Fibroblast of gingiva (primary cell): Measurements from ENCODE around the gene FABP6.
"Not testable (repeated sequence)": the region's sequence is repeated elsewhere in the genome, so short reads cannot be mapped to it uniquely, and the experiment has no call there.

Source experiments
- DNase-seq: peaks from one replicate; pipeline ENCODE4 v3.0.0-alpha.2; 2011; ENCODE audit warnings: low read depth

FABP6 gene, protein sequence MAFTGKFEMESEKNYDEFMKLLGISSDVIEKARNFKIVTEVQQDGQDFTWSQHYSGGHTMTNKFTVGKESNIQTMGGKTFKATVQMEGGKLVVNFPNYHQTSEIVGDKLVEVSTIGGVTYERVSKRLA

DNA sequence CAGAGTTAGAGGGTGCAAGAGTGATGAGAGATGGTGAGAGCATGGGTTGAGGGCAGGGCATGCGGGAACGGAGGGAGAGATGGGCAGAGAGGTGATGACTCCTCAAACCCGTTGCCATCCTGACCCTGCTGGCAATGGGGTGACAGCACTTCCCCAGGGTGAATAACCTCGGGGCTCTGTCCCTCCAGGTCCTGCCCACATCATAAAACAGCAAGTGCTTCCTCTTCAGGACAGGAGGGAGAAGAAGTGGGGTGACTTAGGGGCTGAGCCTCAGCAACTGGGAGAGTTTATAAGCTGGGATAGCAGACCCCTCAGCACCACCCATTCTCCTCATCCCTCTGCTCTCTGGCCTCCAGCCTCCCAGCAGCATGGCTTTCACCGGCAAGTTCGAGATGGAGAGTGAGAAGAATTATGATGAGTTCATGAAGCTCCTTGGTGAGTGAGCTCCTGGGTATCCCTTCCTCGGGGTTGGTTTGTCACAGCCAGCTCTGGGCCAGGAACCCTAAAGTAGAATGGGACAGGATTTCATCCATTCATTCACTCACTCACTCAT lies at the start of gene FABP6:
FABP6 (plus strand) TSS at position 317 of the 553 bp plus-strand sequence; CDS start at position 369, 52 bp downstream.
- DNase-seq, result no peak

DNA sequence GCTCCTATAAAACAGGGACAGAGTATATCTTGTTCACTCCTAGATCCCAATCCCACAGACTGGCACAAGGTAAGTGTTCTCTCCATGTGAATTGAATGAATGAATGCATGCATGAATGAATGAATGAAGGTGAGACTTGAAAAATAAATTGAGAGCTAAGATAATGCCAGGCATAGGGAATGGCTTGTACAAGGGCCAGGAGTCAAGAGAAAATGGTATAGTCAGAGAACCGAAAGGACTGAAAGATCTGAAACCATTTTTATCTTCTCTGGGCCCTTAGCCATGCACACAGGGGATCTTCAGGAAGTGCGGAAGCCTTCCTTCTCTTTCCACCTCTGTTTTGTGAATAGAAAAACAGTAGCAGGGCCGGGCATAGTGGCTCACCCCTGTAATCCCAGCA lies 48.4 kb upstream of the FABP6 start:
- DNase-seq, result no peak

DNA sequence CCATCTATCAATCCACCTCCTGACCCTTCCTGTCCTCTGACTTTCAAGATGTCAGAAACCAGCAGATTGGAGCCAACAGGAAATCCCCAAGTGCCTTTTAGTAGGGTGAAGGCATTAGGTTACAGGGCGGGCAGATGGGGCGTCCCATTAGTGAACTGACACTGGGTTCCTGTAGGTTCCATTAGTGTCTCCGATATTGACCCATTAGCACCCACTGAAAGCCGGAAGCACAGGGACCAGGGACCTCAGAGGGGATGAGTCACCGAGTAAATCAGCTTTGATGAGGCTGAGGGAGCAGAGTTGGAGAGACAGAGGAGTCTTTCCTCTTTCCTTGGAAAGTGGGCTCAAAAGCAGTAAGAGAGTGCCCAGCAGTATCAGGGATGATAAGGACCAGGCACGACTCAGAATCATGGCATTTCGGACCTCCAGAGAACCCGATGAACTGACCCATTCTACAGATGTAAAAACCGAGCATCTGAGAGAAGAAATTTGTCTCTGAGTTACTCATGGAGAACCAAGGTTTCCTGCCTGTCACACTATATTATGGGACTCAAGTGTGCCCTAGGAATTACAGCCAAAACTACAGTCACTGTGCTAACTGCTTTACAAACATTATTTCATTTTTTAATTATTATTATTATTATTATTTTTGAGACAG lies 47.2 kb upstream of the FABP6 start:
- no peak for DNase-seq

DNA sequence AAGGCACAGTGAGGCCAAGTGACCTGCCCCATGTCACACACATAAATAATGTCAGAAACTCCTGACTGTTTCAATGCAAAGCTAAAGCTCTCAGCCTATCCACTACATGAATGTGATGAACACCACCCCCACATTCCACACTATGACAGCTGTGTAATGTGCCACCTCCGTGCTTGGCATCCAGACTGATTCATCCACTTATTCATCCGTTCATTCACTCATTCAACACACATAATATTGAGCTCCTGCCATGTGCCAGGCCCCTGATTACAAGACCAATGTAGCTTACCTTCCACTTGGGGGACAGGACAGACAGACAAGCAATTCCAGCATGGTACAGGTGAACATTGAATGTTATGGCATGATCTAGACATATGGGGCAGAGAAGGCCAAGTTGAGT lies 46.2 kb upstream of the FABP6 start:
- no peak for DNase-seq

DNA sequence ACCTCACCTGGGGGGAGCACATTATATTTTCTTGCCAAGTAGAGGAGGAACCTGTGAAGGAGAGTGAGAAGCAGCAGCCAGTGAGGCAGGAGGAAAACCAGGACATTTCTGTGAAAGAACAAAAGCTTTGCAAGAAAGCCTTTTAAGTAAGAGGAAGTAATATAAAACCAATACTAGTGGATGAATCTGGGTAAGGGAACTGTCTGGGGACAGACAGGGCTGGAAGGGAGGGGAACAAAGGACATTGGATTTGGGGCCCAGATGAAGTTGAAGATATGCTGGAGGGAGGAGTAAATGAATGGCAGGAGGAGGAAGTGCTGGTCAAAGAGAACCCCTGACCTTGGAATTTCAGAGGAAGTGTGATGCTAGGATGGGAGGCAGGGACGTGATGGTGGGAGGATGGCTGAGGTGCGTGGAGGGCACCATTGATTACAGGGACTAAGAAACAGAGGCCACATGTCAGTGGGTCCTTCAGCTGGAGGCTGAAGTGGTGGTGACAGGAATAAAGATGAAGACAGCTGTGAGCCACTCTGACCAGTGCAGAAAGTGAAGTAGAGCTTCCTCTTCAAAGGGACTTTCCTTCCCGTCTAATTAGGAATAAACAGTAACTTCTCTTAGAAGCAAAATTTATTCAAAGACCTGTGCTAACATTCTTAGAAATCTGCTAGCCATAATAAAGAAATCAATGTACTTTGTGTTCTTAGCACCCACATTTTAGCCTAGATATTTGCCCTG lies 43.5 kb upstream of the FABP6 start:
- DNase-seq, result no peak

DNA sequence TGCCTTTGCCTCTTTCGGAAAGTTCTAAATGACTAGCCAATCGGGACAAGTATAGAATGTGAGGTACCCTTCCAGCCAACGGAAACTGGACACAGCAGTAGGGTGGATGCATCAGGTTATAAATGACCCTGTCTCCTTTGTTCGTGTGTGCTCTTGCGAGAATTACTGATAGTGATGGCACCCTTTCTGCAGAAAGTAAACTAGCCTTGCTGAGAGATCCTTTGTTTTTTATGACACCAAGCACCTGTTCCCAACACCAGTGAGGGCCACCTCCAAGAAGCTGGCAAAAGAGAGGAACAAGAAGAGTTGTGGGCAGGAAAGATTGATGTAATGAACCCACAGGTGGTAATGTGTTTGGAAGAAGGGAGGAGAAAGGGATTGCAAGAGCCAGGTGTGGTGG lies 42.8 kb upstream of the FABP6 start:
- no peak for DNase-seq

DNA sequence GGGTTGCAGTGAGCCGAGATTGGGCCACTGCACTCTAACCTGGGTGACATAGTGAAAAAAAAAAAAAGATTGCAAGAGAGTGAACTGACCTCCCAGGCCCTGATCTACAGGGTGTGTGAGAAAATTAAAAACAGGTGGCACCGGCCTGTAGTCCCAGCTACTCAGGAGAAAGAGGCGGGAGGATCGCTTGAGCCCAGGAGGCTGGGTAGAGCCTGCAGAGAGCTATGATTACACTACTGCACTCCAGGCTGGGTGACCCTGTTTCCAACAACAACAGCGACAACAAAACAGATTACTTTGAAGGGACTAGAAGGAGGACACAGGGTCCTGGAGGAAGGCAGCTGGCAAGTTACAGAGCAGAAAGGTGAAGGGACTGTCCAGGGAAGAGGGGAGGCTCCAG lies 42.2 kb upstream of the FABP6 start:
- peak; percentile 24 for DNase-seq

DNA sequence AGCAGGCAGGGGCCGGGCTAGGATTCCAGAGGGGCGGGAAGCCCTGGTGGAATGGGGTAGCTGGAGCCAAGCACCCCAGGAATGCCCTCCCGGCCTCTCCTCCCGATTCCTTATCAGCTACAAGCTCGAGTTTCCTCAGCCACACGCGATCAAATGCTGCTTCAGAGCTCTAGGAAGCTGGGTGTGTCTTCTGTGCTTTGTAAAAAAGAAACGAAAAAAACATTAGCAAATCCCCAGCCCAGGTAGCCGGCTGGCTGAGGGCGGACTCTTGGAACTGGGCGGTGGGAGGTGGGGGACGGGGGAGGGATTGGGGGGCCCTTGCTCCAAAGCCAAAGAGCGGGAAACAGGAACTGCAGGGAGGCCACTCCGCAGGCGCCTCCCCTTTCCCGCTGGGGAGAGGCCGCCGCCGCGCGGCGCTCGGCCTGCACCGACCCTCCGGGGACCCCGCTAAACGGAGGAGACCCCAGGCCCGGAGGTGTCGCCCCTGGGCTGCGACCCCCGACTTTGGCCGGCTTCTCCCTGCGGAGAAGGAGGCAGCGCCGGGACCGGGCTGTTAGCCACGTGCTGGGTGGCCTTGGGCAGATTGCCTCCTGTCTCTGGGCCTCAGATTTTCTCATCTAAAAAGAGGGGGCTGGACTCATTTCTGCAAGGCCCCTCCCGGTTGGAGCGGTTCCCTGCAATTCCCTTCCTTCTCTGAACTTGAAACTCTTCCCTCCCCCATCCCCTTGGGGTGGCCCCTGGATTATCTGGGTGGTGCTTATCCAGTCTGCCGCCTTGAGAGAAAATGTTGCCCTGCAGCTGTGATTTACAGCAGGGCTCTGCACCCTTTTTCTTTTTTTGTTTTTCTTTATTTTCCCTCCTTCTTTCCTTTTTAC lies 40.9 kb upstream of the FABP6 start:
- DNase-seq, result peak; percentile 79

DNA sequence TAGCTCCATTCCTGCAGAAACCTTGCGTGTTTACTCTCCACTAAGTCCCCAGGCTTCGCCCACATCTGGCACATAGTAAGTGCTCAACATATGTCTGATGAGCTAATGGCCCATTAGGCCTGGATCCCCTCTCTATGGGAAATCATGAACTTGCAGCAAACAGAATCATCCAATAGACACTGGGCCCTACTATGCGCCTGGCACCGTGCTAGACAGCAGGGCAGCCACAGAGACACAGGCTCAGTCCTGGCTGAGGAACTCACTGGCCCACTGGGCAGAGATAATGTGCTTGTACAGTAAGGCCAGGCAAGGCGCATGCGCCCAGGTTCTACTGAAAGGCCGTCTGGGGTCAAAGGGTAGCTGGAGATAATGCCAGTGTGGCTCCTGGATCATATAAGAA lies 36.9 kb upstream of the FABP6 start:
- no peak for DNase-seq

DNA sequence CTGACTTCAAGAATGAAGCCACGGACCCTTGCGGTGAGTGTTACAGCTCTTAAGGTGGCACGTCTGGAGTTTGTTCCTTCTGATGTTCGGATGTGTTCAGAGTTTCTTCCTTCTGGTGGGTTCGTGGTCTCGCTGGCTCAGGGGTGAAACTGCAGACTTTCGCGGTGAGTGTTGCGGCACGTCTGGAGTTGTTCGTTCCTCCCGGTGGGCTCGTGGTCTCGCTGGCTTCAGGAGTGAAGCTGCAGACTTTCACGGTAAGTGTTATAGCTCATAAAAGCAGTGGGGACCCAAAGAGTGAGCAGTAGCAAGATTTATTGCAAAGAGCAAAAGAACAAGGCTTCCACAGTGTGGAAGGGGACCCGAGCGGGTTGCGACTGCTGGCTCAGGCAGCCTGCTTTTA lies 36.2 kb upstream of the FABP6 start:
- not testable (repeated sequence) for DNase-seq

DNA sequence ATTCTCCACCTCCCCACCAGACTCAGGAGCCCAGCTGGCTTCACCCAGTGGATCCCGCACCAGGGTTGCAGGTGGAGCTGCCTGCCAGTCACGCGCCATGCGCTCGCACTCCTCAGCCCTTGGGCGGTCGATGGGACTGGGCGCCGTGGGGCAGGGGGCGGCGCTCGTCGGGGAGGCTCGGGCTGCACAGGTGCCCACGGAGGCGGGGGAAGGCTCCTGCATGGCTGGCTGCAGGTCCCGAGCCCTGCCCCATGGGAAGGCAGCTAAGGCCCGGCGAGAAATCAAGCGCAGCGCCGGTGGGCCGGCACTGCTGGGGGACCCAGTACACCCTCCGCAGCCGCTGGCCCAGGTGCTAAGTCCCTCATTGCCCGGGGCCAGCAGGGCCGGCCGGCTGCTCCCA lies 35.5 kb upstream of the FABP6 start:
- DNase-seq, result not testable (repeated sequence)

DNA sequence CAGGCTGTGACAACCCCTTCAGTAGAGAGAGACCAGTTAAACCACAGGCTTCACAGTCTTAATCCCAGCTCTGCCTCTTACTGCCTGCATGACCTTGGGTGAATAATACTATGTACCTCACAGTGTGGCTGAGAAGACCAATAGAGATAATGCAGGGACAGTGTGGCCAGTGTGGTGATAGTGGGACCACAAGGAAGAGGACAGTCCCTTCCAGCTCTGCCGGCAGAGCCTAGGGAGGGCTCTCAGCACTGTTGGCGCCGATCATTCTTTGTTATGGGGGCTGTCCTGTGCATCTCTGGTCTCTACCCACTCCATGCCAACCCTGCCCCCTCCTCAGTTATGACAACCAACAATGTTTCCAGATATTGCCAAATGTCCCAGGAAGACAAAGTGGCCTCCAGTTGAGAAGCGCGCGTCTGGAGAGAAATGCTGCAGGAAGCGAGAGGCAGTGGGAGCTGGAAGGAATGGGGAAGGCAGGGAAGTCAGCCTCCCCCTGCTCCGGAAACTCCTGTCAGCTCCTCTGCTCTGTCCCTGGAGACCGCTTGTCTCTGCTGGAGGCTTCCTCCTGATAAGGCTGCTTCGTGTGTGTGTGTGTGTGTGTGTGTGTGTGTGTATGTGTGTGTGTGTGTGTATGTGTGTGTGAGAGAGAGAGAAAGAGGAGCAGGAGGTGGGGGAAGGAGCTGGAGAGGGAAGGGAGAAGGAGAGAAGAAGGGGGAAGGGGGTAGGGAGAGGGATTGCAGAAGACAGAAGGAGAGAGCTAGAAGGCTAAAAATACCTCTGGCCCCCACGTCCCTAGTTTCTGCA lies 31.8 kb upstream of the FABP6 start:
- no peak for DNase-seq

DNA sequence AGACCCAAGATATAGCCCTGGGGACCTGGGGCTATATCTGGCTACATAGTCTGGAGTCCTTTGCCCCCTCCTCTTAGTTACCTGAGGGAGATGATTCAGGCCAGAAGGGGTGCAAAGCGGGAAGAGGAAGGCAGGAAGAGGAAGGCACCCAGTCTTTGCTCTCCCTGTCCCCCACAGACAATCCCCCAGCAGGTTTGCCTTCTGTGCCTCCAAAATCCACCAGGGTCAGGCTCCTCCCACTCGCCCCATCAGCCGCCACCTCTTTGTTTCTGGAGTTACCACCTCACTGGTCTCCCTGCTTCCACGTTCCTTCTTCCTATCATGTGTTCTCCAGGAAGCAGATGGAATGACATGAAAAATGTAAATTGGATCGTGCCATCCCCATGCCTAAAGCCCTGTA lies 31.2 kb upstream of the FABP6 start:
- no peak for DNase-seq

DNA sequence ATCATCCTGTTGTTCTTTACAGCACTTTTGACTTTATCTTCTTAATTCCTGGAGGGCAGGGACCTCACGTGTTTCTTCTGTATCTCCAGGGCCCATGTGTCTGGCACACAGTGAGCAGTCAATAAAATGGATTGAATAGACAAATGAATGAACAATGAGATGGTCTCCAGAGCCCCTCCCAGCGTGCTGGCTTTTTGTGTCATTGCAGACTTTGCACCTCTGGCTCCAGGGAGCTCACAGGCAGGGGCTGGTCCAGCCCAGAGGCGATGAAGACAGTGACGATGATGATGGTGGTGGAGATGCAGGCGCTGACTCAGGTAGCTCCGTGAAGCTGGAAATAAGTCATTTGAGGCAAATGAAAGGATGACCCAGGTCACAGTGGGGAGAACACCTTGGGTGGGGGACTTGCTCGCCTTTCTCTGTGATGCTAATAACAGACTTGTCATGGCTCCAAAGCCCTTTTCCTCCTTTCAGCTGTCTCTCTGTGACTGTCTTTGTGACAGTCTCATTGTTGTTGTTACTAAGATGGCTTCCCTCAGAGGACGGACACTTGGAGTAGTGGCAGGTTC lies 30.4 kb upstream of the FABP6 start:
- DNase-seq, result no peak

DNA sequence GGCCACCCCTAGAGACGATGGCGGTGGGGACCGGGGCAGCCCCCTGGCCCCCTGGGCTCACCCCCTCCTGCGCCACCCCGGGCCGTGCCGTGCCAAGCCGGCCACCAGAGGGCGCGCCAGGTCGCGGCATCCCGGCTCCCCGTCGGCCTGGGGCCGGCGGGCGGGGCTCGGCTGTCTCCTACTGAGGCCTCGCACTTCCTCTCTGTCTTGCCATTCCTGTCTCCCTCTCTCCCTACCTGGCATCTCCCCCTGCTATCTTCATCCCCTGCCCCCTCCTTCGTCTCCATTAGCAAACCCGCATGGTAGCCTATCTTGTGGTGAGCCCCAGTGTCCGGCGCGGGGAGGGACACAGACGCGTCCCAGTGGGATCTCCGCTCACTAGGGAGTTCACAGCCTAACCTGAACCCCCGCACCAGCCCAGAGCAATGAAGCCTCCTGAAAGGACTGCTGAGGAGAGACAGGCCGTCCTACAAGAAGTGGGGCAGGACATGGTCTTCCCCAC lies 29.8 kb upstream of the FABP6 start:
- peak; percentile 30 for DNase-seq

DNA sequence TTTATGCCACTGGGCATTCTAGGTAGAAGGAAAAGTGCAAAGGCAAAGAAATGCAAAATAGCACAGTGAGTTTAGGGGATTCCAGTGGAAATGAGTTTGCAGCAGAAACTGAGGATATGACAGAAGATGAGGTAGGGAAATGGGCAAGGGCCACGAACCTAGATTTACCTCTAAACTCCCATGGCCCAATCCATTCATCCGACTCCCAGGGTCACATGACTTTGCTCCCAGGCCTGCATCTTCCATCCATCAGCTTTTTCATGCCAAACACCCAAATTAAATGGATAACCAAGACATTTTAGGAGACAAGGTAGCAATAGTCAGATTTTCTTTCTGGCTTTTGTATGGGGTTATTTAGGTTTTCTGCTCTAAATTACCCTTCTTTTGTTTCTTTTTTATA lies 22.2 kb upstream of the FABP6 start:
- no peak for DNase-seq

DNA sequence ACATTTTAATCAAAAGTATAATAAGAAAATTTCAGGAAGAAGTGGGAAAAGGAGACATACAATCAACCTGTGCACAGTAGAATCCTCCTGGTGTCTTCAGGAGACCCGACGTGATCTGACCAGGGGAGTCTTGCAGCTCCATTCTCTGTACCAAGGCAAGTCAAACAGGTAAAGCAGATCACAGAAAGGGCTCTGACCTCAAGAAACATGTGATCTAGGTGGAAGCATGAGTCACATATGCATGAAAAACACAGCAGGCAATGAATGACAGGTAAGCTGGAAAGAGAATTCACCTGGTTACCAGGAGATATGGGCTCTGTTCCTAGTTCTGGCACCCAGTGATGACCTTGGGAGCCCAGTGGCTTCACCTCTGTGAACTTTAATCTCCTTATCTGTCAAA lies 19.4 kb upstream of the FABP6 start:
- no peak for DNase-seq

DNA sequence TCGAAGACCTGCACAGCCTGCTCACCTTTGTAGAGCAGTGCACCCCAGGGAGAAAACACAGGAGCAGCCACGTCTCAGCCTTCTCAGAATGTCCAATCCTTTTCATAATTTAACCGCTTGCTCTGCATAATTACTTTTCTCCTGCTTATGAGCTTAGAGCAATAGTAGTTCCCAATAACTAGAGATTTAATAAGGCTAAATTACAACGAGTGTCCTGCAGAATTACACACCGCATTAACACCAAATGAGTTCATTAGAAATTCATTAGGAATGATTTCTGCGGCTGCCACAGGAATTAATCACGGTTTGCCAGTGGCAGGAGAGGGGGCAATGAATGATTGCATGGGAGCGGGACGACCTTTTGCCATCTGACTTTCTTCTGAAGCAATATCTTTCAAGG lies 18.7 kb upstream of the FABP6 start:
- no peak for DNase-seq

DNA sequence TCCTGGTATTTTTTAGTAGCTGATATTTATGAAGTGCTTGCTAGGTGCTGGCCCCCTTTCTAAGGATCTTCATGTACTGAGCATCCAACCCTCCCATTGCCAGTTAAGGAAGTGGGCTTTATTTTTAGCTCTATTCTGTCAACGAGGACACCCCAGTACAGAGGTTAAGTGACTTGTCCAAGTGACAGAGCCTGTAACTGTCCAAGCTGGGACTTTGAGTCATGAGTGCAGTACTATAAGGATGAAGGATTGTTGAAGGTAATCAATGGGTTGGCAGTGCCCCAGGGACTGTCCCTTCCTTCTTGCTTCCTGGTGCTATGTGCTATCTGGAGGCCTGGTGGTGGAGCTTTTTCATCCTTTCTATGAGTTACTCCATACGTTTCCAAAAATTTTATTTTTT lies 18.0 kb upstream of the FABP6 start:
- DNase-seq, result no peak

DNA sequence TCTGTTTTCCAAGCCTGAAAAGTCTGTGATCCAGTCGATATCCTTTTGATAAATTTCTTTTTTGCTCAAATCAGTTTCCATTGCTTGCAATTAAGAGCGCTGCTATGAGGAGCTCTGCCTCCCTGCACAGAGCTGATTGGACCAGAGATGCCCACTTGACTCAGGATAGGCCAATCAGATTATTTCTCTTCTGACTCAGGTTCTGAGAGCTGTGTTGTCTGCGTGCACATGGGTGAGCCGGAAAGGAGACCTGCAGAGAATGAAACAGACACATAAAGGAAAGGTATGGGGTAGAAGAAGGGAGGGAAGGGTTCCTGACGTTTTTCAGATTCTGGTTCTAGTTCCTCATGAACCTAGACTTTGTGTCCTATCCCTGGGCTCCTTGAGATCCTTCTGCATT lies 15.8 kb upstream of the FABP6 start:
- DNase-seq, result no peak

DNA sequence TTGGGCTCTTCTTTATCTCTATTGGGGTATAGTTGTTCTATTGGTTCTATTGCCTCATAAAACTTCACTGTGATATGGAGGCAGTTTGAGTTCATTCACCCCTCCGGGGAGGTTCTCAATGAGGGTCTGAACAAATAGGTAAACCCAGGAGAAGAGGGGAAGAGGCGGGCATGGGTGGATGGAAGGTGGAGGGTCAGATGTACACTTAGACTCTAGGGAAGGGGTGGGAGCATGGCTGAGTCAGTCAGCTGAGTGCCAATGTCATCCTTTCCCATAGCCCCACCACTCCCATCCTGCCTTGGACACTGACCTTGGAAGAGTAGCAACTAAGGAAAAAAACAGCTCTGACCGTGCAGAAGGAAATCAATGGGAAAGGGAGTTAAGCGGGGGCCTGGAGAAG lies 9.9 kb upstream of the FABP6 start:
- no peak for DNase-seq
